HG02852 (cell line): ENCODE data around the gene SREBF2.
"Not testable (repeated sequence)": the region's sequence is repeated elsewhere in the genome, so short reads cannot be mapped to it uniquely, and the experiment has no call there.

ENCODE experiments used
- ATAC-seq: cut with Tn5 transposase; IDR thresholded peaks from one replicate; pipeline ENCODE4 v1.9.1; 2021; ENCODE audit warnings: mild to moderate bottlenecking, moderate library complexity; ENCODE audit not compliant: unreplicated experiment

Gene SREBF2

GRCh38 chr22:41939981-41940831 lies 107.3 kb downstream of the SREBF2 start:
- ATAC-seq, result peak; percentile 45

GRCh38 chr22:41940832-41941765 lies 108.2 kb downstream of the SREBF2 start:
- no peak for ATAC-seq

DNA sequence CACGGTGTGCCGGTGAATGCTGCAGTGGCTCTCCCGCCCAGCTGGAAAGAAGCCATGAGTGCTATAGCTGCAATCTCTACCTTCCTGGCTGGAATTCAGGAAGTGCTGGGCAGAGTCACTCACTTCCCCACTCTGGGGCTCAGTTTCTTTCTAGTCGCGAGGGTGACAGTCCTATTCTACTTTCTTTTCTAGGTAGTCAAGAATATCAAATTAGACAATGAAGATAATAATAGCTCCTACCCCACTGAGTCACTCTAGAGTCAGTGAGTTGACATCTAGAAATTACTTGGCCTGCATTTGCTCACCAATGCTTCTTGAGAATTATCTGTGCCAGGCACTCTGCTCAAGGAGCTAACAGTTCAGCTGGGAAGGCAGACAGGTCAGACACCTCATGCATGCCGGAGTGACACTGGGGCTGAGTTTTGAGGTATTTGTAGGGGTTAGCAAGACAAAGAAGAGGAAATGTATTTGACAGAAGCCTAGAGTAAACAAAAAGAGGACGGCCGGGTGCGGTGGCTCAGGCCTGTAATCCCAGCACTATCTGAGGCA lies 110.8 kb downstream of the SREBF2 start:
- no peak for ATAC-seq

DNA sequence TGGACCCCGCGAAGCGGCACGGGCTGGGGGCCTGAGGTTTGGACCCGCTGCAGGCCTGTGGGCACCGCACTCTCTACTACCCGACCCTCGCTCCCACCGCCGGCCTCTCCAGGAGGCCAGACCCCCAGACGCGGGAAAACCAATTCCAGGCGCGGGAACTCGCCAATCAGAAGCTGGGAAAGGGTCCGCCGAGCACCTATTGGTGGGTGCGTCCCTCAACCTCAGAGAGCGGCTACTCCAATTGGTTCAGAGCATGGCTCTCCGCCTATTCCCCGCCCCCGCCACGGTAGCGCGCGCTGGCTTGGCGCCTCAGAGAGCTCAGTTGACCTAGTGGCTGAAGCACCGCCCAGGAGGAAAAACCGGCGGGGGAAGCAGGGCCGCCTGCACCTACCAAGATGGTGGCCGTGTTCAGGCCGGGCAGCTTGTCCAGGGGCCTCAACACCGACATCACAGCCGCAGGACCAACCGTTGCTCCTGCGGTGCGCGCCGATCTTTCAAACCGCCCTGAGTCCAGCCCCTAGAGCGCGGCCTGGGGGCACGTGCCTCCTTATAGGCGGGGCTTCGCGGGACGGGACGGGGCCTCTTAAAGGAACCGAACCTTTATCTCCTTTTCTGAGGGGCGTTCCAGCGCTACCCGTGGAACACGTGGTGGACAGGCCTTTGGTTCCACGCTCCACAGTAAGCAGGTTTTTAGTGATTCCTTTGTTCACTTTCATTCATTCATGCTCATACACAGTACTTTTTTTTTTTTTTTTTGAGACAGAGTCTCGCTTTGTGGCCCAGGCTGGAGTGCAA lies 113.9 kb downstream of the SREBF2 start, which contains the start of gene CENPM:
TSS of gene CENPM (minus strand) at position 524 of the 795 bp plus-strand sequence. CDS start at position 448, 76 bp downstream.
- ATAC-seq, result peak; percentile 80

- no peak for ATAC-seq
Measured at GRCh38 chr22:41947424-41948080, 114.6 kb downstream of the SREBF2 start.

- no peak for ATAC-seq
Measured at GRCh38 chr22:41948142-41948541, 115.2 kb downstream of the SREBF2 start.

DNA sequence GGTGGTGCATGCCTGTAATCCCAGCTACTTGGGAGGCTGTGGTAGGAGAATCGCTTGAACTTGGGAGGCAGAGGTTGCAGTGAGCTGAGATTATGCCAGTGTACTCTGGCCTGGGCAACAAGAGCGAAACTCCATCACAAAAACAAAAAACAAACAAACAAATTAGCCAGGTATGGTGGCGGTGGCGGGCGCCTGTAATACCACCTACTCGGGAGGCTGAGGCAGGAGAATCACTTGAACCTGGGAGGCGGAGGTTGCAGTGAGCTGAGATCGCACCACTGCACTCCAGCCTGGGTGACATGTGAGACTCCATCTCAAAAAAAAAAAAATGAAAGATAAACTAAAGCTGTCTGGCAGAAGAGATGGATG lies 116.0 kb downstream of the SREBF2 start:
- not testable (repeated sequence) for ATAC-seq

- no peak for ATAC-seq
Measured at GRCh38 chr22:41949297-41949965, 116.5 kb downstream of the SREBF2 start.

DNA sequence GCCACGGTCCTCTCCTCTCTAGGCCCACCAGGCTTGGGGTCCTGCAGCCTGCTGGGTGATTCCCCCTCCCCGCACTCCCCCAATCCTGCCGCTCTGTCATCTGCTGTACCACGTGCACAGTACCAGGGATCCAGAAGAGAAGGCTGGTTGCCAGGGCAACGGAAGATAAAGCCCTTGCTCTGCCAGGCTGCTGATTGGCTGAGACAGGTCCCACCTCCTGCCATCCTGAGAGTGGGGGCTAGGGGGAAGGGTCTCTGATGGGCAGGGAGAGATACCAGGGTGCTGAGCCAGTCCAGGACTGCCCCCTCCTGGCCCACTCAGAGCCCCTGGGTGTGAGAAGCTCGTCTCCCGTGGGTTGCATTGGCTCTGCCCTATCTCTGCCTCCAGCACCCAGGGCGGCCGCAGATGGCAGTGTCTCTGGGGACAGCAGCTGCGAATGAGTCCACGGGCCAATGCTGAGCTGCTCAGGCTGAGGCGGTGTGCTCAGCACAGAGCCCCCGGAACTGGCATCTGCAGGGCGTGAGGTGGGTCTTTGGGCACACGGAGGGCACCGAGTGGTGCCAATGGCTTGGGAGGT lies 119.1 kb downstream of the SREBF2 start, which contains the start of gene SMIM45:
TSS of gene SMIM45 (plus strand) at position 253 of the 577 bp plus-strand sequence.
- ATAC-seq, result no peak

- no peak for ATAC-seq
Measured at GRCh38 chr22:41952713-41953112, 119.8 kb downstream of the SREBF2 start.
